ENCODE data around the gene MTUS2. TPM values are rescaled to one million over a fixed set of nuclear protein-coding genes. Genes with fewer than 3 reads are reported as not detected.

Gene MTUS2
- total RNA-seq, 1 experiment from 2014 or later, result 0.35 TPM

DNA sequence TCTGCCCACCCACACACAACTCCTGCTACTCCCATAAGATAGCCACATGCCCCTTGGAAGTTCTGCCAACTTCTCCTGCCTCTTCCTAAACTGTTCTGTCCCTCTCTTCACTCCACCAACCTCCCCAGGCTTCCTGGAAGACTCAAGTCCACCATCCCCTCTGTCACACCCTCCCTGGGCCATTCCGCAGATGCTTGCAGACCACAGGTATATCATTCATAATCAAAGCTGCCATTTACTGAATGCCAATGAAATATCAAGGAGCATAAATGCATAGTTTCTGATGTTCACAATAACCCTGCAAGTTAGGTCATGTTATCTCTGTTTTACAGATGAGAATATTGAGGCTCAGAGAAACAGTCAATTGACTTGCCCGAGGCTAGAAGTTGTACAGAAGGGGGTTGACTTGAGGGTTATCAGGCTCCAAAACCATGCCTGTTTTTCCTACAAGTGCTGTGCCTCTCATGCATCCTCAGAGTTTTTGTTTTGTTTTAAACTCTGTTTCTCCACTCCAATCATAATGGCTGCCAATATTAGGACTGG, 639.7 kb downstream of the MTUS2 start:
- Histone ChIP-seq H3T11ph (ENCODE audit: low read length) (no peak overlapping the region), H3K4ac (ENCODE audit: low read depth, low read length) (no peak overlapping the region), H2BK5ac (ENCODE audit: insufficient read length, low read length) (no peak overlapping the region), H4K5ac (ENCODE audit: insufficient read length, low read depth, low read length) (no peak overlapping the region), H4K8ac (replicated peaks; ENCODE audit: insufficient read length, low read depth, low read length) (no peak overlapping the region), H3K18ac (ENCODE audit: insufficient read length, low read depth, low read length) (no peak overlapping the region), H3K14ac (ENCODE audit: insufficient read depth, low read length) (no peak overlapping the region), H3K9ac (ENCODE audit: extremely low read depth, insufficient read length, low read length) (no peak overlapping the region), H3K79me1 (ENCODE audit: insufficient read depth, low read depth, low read length, poor library complexity, severe bottlenecking) (no peaks in the 10 kb centered on the region), H3K23ac (ENCODE audit: insufficient read length, low read depth, low read length) (no peak overlapping the region), H2BK20ac (ENCODE audit: low read depth, low read length, poor library complexity, severe bottlenecking) (no peak overlapping the region), H3K27me3 (ENCODE audit: insufficient read depth, low read length) (no peaks in the 10 kb centered on the region), H2BK15ac (ENCODE audit: low read depth, low read length) (no peak overlapping the region), H2BK12ac (ENCODE audit: insufficient read length, low read depth, low read length) (no peak overlapping the region), H3K9me3 (ENCODE audit: control insufficient read depth, low read depth, low read length) (no peaks in the 10 kb centered on the region), H2AFZ (ENCODE audit: low read length) (no peak overlapping the region), H3K56ac (ENCODE audit: insufficient read length, low read depth, low read length) (no peak overlapping the region), H2BK120ac (ENCODE audit: low read depth, low read length, poor library complexity, severe bottlenecking) (no peak overlapping the region), H4K20me1 (ENCODE audit: control insufficient read depth, insufficient read depth, insufficient read length) (no peaks in the 10 kb centered on the region), H3K23me2 (ENCODE audit: insufficient read length, low read depth, low read length, poor library complexity, severe bottlenecking) (no peaks in the 10 kb centered on the region), H4K91ac (ENCODE audit: insufficient read length, low read depth, low read length) (no peak overlapping the region), H3K27ac (ENCODE audit: insufficient read length, low read depth, low read length) (no peak overlapping the region), H3K4me2 (ENCODE audit: insufficient read depth, insufficient read length, low read length) (no peak overlapping the region), H3K4me1 (ENCODE audit: insufficient read depth, low read length) (no peaks in the 10 kb centered on the region), H3K79me2 (ENCODE audit: insufficient read depth, low read length) (no peaks in the 10 kb centered on the region), H2AK5ac (ENCODE audit: insufficient read length, low read length) (no peak overlapping the region)
- H3K27me3 Mint-ChIP-seq (ENCODE audit: low read depth), result no peaks in the 10 kb centered on the region
- no peak overlapping the region for H3K4me3 Mint-ChIP-seq
- WGBS (ENCODE audit: extremely low coverage, insufficient read length, low lambda C conversion rate), result no CpG with 5 or more reads among the region's 2 CpGs
- H3K9me3 Mint-ChIP-seq, result peaks cover 2 to 7% of the 10 kb centered on the region in 2 experiments; a peak in 3 of 5 replicates
- no peak for DNase-seq
- TF ChIP-seq, protein P1, sequence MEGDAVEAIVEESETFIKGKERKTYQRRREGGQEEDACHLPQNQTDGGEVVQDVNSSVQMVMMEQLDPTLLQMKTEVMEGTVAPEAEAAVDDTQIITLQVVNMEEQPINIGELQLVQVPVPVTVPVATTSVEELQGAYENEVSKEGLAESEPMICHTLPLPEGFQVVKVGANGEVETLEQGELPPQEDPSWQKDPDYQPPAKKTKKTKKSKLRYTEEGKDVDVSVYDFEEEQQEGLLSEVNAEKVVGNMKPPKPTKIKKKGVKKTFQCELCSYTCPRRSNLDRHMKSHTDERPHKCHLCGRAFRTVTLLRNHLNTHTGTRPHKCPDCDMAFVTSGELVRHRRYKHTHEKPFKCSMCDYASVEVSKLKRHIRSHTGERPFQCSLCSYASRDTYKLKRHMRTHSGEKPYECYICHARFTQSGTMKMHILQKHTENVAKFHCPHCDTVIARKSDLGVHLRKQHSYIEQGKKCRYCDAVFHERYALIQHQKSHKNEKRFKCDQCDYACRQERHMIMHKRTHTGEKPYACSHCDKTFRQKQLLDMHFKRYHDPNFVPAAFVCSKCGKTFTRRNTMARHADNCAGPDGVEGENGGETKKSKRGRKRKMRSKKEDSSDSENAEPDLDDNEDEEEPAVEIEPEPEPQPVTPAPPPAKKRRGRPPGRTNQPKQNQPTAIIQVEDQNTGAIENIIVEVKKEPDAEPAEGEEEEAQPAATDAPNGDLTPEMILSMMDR (conservative IDR thresholded peaks at IDR 0.05), result no peak
- H3K4me1 Mint-ChIP-seq, result peaks cover 2 to 4% of the 10 kb centered on the region in 2 experiments
- peaks cover 0 to 7% (median 0%) of the 10 kb centered on the region in 3 experiments; a peak in 2 of 7 replicates for H3K36me3 Mint-ChIP-seq (ENCODE audit: insufficient read depth in 1 of 3, low read depth in 3 of 3)
- H3K27ac Mint-ChIP-seq, result peak overlapping the region in 1 of 3 experiments; percentile 50; a peak in 1 of 7 replicates

Measured in H9 (cell line).